Ascending aorta (tissue), 2 donors: ENCODE results near the gene COTL1. TPM values are rescaled to one million over a fixed set of nuclear protein-coding genes. Genes with fewer than 3 reads are reported as not detected.

ENCODE experiments used
- DNase-seq, 2 donors: peaks; one replicate each; pipeline ENCODE4 v3.0.0-alpha.2; 2019; ENCODE audit warnings: low spot score in 2 of 2
- H3K27ac ChIP-seq, 2 donors: fragments of 200-600 bp; sonication (generic); one replicate each; pipeline ENCODE4 v1.5.1; 2016 to 2017; ENCODE audit warnings: mild to moderate bottlenecking in 1 of 2
- H3K27me3 ChIP-seq: fragments of 200-600 bp; sonication (generic); one replicate; pipeline ENCODE4 v1.5.1; 2017
- H3K36me3 ChIP-seq, 2 donors: fragments of 200-600 bp; sonication (generic); one replicate each; pipeline ENCODE4 v1.5.1; 2016
- H3K4me1 ChIP-seq, 2 donors: fragments of 200-600 bp; sonication (generic); one replicate each; pipeline ENCODE4 v1.5.1; 2016 to 2017; ENCODE audit warnings: mild to moderate bottlenecking in 1 of 2
- H3K4me3 ChIP-seq, 2 donors: fragments of 200-600 bp; sonication (generic); one replicate each; pipeline ENCODE4 v1.5.1; 2016 to 2017; ENCODE audit warnings: mild to moderate bottlenecking in 1 of 2
- H3K9me3 ChIP-seq, 2 donors: fragments of 200-600 bp; sonication (generic); one replicate each; pipeline ENCODE4 v1.5.1; 2016
- CTCF ChIP-seq, 3 experiments: fragments of 200-600 bp in 2 of 3; fragments of 450-650 bp in 1 of 3; sonication (generic) in 2 of 3; IDR thresholded peaks; one replicate each; pipeline ENCODE4 v1.5.1; 2016 to 2019; ENCODE audit warnings: antibody characterized with exemption in 3 of 3, mild to moderate bottlenecking in 1 of 3, moderate library complexity in 1 of 3
- intact Hi-C: fragments of 100-400 bp; cut with DNase I; formaldehyde crosslinking; loops from one replicate; pipeline ENCODE4 v1.15.1; 2023
- total RNA-seq: library from RNA; depleted of rRNA; stranded (reverse); fragments of >200 nt; gene quantifications from one replicate; pipeline ENCODE4 v1.1.0, GENCODE V29; 2016

The COTL1 gene
- total RNA-seq, 1 donor from 2014 or later: 120 TPM

GRCh38 chr16:84547546-84548061 lies 70.3 kb downstream of the COTL1 start:
- Histone ChIP-seq H3K9me3 (no peaks in the 10 kb centered on the region), H3K4me1 (no peaks in the 10 kb centered on the region), H3K4me3 (no peak overlapping the region), H3K36me3 (no peaks in the 10 kb centered on the region), H3K27me3 (no peaks in the 10 kb centered on the region), H3K27ac (no peak overlapping the region)
- intact Hi-C loops: no loop called here
- no peak for DNase-seq
- no peak for TF ChIP-seq CTCF (IDR thresholded peaks at IDR 0.05)

- Histone ChIP-seq H3K27me3 (no peaks in the 10 kb centered on the region), H3K4me1 (no peaks in the 10 kb centered on the region), H3K9me3 (no peaks in the 10 kb centered on the region), H3K27ac (no peak overlapping the region), H3K36me3 (no peaks in the 10 kb centered on the region), H3K4me3 (no peak overlapping the region)
- intact Hi-C loops: no loop called here
- DNase-seq: no peak
- no peak for TF ChIP-seq CTCF (IDR thresholded peaks at IDR 0.05)
These were observed 71.0 kb downstream of the COTL1 start for GRCh38 chr16:84546669-84547545.

GRCh38 chr16:84545114-84545737 lies 72.7 kb downstream of the COTL1 start:
- intact Hi-C loops: no loop called here

GRCh38 chr16:84544031-84544773 lies 73.7 kb downstream of the COTL1 start:
- no peaks in the 10 kb centered on the region for H3K27me3 ChIP-seq
- intact Hi-C loops: no loop called here
- peaks cover 0 to 5% of the 10 kb centered on the region in 2 donors for H3K4me1 ChIP-seq
- H3K36me3 ChIP-seq: no peaks in the 10 kb centered on the region
- no peak for TF ChIP-seq CTCF (IDR thresholded peaks at IDR 0.05)
- H3K4me3 ChIP-seq: no peak overlapping the region
- no peak for DNase-seq
- no peak overlapping the region for H3K27ac ChIP-seq
- no peaks in the 10 kb centered on the region for H3K9me3 ChIP-seq

More at GRCh38 chr16:84545114-84545737, 72.7 kb downstream of the COTL1 start:
- Histone ChIP-seq H3K4me3 (no peak overlapping the region), H3K9me3 (no peaks in the 10 kb centered on the region), H3K36me3 (no peaks in the 10 kb centered on the region), H3K27me3 (no peaks in the 10 kb centered on the region), H3K4me1 (peaks cover 0 to 5% of the 10 kb centered on the region in 2 donors), H3K27ac (no peak overlapping the region)
- TF ChIP-seq CTCF (IDR thresholded peaks at IDR 0.05): no peak
- DNase-seq: no peak

- DNase-seq: no peak
- Histone ChIP-seq H3K4me3 (no peak overlapping the region), H3K4me1 (peaks cover 0 to 5% of the 10 kb centered on the region in 2 donors), H3K9me3 (no peaks in the 10 kb centered on the region), H3K27ac (no peak overlapping the region), H3K36me3 (no peaks in the 10 kb centered on the region), H3K27me3 (no peaks in the 10 kb centered on the region)
- intact Hi-C loops: no loop called here
- TF ChIP-seq CTCF (IDR thresholded peaks at IDR 0.05): no peak
These were observed 74.6 kb downstream of the COTL1 start for GRCh38 chr16:84543253-84543652.
